Fibroblast of skin of left biceps (primary cell): ENCODE results near the gene CLDN17.

Source experiments
- DNase-seq, 2 experiments: peaks; one replicate each; pipeline ENCODE4 v3.0.0-alpha.2; 2013; ENCODE audit warnings: low read depth in 2 of 2

The CLDN17 gene, protein sequence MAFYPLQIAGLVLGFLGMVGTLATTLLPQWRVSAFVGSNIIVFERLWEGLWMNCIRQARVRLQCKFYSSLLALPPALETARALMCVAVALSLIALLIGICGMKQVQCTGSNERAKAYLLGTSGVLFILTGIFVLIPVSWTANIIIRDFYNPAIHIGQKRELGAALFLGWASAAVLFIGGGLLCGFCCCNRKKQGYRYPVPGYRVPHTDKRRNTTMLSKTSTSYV

DNA sequence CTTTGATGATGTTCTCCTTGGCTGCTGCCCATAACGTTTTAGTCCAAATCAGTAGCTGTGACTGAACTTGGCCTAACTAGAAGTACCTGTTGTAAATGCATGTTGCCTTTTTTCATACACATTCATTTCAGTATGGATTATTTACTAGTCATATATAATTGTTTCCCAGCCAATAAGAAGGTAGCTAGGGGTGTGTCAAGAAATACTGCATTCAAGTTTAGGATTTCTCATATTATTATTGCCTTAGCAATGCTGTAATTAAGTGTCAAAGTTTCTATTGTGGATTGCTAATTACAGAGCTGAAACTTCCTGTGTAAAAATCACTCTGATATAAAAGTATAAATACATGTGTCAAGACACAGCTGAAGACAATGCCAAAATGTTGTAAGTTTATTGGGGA is at the start of gene CLDN17:
TSS of gene CLDN17 (minus strand) at position 101 of the 400 bp plus-strand sequence. CDS start 188 bp downstream, outside the sequence.
- DNase-seq = no peak

DNA sequence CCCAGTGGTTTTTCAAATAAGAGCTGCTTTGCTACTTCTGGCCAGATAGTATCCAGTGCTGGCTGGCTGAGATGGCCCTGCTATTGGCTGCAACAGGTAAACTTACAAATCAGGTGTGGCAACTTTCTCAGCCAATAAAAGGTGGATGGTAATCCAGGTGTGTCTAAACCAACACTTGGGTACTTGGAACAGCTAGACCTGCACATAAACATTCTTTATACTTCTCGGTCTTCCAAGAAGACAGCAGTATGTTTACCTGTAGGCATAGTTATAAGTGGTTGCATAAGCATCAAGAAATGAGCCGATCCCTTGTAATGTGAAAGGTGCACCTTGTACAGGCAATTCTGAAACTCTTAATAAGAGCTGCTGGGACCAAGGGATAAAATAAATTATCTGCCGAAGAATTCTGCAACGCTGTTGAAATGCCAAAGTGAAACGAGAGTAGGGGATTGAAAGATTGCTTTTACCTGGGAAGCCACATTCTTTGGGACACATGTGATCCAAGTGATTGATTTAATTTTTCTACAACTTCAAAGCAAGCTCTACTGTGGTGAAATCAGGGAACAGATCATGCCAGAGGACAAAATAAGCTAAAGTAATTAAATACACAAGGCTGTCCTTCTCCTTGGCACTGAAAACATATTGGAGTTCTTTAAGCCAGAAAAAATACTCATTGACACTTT is 49.6 kb upstream of the CLDN17 start, which contains the start of gene CLDN8:
TSS of gene CLDN8 (minus strand) at position 57 of the 683 bp plus-strand sequence. CDS start 172 bp downstream, outside the sequence.
- DNase-seq = no peak

DNA sequence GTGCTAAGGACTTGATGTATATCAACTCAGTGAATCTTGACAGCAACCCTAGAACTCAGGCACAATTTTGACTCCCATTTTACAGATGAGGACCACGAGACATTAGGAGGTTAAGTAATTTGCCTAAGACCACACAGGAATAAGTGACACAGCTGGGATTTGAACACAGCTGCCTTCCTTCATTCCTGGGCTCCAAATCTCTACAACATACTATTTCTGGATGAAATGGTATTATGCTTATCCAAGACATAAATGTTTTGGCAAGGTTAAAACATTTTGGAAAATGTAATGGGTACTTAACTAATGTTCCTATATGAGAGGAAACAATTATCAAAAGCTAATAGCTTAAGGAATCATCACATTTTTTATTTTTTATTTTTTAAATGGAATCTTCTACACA is 44.5 kb upstream of the CLDN17 start:
- no peak for DNase-seq

DNA sequence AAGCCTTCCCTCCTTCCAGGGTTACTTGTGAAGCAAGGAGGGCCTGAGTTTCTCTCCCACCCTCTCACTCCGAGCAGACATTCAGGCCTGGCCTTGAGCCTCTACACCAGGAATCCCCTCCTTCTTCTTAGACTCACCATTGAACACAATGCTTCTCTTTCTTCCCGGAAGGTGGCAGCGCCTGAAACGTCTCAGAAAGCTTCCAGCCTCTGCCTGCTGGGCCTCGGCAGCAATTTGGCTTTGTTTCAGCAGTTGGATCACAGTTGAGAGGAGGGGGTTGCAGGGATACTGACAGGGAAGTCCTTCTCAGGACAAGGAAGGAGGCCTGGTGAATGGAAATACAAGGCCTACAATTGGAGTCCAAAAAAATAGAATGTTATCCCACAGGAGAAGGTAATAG is 43.0 kb upstream of the CLDN17 start:
- no peak for DNase-seq

DNA sequence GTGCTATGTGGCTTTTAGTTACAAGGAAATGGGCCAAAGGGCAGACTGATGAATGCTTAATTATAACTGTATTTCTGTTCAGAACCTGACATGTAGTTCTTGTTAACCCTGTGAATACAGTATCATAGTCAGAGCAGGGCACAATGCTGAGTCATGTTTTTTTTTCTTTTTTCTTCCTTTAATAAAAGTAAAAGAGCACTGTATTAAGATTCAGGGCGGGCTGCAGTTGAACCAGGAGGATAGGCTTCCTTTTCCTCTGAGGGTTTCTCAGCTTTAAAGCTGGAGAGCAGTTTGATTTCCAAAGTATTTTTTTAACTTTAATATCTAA is 40.6 kb upstream of the CLDN17 start:
- no peak for DNase-seq

DNA sequence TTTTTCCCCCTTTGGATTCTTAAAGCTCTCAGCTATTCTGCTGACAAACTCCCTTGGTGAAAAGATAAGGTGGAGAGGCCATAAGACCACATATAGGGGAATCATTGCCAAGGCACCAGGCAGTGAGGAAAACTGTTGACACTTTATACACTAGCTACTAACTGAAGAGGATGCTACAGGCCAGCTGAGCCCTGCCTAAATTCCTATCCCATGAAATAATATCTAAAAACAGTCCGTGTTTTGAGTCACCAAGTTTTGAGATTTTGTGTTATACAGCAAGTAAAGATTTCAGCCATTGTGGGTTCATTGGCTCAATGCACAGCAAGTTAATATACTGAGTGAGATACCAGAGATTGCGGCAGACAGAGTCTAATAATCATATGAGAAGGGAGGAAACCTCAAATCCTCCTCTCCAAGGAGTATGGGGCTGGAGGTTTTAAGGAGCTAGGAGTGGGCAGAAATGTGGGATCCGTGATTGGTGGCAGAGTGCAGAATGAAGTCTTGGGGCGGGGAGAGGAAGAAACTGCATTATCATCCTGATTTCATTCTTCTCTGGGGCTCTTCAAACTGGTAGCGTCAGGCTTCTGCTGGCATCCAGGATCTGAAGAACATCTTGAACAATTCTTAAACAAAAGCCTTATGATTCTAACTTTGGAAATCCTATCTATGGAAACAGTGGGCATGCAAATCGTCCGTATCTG is 40.1 kb upstream of the CLDN17 start:
- DNase-seq = peak; percentile 3 to 19

DNA sequence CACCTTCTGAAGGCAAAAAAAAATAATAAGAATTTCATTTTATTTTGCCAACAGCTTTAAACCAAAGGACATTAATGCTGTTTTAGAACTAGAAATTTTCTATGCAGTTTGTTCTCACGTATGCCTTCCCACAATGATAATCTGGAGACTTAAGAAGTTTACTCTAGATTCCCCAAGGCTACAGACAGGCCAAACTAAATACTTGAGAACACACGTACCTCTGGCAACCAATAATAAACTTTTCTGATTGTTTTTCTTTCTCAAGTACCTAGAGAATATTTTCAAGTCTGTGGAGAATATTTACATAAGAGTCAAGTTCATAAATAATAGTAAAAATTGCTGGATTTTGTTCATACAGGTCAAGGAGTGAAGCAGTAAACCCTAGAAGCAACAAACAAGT is 33.4 kb upstream of the CLDN17 start:
- no peak for DNase-seq

DNA sequence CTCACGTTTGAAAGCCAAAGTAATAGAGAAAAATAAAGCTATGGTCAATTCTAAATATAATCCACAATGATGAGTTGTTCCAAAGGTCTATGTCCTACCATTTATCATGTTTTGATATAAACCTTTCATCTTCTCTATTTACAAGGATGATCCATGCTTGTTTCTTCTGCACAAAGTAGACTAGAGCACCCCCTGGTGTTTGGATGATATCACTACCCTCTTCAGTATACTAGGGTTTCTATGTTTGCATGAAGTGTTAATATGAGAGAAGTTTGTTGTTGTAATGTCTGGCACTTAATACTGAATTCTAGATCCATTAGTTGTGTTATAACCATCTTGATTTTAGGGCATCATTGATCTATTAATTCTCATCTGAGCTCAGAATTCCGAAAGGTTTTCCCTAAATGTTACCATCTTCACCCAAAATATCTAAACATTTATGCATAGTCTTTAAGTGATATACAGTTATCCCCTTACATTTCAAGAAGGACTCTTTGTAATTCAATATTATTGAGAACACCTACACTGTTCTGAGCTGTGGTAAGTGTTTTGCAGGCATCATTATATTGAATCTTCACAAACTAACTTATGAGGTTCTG is 28.2 kb upstream of the CLDN17 start:
- DNase-seq = no peak

DNA sequence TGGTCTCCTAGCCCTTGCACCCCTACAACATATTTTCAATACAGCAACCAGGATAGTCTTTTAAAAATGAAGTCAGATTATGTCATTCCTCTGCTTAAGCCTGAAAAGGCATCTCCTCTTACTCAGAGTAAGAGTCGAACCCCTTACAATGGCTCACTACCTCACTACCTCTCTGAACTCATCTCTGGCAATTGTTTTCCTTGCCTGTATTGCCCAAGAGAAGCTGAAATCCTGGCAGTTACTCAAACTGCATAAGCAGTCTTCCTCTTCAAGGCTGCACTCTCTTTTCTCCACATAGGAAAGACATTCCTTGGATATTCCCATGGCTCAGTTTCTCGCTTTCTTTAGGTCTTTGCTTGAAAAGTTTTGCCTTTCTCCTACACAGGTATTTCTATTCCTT is 26.6 kb upstream of the CLDN17 start:
- DNase-seq = no peak

DNA sequence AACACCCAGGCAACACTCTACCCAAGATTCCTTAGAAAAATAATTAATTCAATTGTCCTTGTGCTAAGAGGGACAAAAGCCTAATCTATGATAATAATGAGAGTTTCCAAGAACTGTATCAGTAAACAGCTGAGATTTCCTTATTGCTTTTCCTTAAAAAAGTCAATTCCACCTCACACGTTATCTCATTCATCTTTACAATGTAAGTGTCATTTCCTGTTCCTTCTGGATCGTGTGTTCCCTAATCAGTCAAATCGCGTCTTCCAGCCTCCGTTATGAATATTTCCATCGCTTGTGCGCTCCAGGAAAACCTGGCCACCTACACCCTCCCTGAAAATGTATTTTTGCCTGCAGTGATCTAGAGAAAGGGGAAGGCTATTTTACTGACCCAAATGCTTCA is 23.9 kb upstream of the CLDN17 start:
- no peak for DNase-seq

DNA sequence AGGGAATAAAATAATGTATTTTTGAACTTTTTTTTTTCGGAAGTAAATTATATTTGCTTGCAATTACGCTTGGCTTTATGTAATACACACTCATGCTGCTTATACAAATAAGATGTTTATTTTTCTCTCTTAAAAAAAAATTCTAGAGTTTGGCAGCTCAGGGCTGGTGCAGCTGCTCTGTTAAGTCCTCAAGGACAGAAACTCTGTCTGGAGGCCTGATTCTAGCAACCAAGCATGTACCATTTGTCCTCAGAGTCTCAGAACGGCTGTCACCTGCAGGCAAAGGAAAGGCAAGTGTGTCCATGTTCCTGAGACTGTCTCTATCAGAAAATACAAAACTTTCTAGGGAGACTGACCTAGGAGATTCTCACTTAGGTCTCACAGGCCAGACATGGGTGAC is 23.2 kb upstream of the CLDN17 start:
- no peak for DNase-seq

DNA sequence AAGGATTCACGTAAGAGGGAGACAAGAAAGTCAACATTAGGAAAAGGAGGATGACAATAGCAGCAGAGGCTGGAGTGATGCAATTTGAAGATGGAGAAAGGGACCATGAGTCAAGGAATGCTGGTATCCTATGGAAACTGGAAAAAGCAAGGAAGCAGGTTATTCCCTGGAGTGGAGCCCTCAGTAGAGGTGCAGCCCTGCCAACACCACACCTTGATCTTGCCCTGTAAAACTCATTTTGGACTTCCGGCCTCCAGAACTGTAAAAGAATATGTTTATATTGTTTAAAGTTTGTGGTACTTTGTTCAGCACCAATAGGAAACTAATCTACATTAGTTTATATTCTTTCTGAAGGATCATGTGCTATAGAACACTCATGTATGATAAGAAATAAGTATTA is 19.6 kb upstream of the CLDN17 start:
- DNase-seq = no peak

DNA sequence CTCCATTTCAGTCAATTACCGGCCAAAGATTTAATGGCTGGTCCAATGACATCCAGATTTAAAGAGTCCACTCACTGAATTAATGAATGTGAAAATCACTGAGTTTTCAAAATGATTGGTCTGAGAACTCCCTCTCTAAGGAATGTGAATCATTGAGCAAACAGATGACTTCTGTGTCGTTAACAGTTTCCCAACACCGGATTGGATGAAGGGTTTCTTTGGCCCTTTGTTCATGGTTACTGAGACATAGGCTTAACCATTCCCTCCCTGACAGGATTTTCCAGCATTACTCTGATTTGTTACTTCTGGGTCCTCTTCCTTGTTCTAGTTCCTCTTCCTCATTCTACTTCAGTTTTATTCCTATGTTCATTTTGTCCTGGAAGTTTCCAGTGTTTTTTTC is 1.5 kb upstream of the CLDN17 start:
- no peak for DNase-seq

DNA sequence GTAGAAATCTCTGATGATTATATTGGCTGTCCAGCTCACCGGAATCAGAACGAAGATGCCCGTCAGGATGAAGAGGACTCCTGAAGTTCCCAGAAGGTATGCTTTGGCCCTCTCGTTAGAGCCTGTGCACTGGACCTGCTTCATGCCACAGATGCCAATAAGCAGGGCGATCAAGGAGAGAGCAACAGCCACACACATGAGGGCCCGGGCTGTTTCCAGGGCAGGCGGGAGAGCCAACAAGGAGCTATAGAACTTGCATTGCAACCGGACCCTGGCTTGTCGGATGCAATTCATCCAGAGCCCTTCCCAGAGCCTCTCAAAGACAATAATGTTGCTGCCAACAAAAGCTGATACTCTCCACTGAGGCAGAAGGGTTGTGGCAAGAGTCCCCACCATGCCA is 434 bp downstream of the CLDN17 start:
- DNase-seq = no peak

DNA sequence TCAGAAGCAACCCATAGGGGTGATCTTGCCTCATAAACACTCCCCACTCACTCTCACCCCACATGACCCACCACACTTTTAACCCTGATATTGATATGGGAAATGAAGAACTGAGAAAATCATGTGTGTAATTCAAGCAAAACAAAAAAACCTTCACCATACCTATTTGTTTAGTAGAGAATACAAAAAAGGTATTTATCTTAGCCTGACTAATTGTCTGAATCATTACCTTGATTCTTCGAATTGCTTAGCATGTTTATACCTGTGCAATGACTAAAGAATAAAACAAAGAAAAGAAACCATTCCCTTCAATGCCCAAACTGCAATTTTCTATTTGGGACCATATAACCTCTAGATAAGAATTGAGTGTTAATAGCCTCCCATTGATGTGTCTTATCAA is 1.8 kb downstream of the CLDN17 start:
- no peak for DNase-seq

DNA sequence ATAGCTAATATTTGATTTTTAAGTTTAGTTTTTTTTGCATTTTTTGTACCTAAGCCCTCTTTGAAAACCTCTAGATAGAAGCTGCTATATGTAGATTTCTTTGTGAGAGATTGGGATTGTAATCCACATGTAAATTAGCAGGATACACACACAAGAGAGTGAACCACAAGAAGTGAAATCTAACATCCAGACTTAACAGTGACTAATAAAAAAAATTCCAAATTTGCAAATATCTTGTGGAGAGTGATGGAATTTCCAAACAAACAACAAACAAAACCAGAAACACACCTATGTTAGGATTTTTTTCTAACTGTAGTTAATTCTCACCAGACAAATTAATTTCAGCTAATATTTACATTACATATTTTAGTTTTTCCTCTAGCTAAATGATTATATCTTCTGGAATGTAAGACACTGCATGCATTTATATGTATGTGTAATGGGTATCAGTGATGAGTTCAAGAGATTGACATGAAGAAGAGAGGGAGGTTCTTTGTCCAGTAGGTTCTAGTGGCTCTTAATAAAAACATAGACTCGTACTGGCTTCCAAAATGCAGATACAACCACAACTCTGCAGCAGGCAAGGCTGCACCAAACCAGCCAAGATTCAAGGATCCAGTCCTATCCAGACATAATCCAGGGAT is 12.8 kb downstream of the CLDN17 start:
- DNase-seq = no peak

DNA sequence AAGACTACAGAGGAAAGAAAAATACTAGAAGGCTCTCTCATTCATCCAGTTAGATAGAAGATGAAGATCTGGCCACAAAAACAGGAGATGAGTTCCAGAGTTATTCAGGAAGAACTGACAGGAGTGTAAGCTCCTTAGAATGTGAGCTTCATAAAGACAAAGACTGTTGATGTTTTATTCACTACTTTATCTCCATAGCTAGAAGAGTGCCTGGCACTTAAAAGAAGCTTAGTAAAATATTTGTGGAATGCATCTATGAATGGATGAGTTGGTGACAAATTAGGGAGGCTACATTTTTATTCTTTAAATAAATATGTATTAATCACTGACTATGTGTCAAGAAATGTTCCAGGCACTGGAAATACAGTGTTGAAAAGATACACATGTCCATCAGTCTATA is 13.8 kb downstream of the CLDN17 start:
- DNase-seq = no peak

DNA sequence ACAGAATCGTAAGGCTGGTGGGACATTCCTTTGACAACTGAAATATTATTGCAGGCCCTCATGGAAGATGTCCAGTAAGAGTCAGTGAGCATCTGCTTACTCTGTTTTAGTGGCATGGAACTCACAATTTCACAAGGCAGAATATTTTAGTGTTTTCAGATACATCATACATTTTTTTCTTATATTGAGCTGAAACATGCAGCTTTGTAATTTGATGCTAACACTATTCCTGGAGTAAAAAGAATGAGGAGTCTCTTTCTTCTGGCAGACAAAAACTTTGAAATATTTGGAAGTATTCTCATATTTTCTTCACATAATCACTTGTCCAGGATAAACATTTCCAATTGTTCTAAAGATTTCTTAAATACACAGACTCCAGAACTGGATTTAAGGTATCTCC is 17.7 kb downstream of the CLDN17 start:
- DNase-seq = peak; percentile 0 to 1

DNA sequence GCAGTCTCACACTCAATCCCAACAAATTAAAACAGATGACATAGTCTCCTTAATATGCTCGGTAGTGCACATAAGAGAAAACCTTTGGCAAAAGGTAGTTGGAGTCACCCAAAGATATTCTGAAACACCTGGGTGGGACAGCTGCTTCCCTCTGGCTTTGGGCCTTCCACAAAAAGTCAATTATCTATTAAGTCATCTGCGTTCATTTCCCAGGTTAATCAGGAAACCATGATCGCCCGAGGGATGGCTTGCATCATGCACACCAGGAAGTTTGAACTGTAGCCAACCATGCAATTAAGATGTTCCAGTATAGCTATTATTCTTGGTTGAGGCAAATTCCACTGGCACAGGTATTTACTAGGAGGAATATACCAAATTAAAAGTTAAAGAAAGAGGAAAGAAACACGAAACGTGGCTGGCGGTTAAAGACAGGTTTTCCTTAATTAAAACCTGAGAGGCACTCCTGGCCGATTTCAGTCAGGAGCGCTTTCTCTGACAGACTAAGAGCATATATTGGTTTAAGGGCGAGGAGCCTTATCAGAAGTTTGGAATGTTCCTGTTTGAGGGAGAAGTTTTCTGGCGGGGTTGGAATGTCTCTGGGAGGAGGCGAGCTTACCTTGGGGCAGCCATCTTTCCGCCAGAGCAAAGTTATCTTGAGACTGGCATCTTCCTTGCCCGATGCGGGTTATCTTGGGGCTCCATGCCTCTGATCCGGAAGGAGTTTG is 19.9 kb downstream of the CLDN17 start:
- no peak for DNase-seq

DNA sequence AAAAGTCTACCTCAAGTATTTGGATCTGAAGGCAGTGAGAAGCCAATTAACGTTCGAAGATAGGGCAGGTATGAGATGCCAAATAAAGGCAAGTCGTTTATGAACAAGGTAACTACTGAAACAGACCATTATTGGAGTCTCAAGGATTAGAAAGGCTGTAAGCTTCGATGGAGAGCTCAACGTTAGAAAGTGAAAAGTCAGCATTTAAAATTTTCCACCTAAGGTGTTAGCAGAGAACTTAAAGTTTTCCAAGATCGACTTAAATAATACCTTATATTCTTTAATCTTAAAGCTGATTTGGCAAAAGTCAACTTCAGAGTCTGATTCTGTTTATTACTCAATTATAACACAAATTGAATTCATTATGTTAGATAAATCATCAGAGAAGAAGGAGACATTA is 28.1 kb downstream of the CLDN17 start:
- DNase-seq = no peak

DNA sequence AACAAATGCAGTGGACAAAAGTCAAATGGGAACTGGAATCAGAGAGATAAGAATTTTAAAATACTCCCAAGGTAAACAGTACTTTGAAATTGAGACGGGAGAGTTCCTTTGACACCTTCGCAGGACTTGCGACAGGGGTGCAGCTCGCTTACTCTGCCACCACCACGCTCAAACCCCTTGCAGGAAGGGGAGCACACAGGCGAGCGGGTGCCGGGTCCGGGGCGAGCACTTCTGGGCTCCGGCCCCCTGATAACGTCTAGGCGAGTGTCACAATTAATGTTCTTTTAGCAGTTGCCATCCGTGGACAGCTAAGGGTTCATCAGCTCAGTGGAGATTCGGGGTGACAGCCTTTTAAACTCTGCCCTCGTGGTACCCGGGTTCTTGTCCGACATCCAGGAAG is 37.4 kb downstream of the CLDN17 start:
- no peak for DNase-seq

DNA sequence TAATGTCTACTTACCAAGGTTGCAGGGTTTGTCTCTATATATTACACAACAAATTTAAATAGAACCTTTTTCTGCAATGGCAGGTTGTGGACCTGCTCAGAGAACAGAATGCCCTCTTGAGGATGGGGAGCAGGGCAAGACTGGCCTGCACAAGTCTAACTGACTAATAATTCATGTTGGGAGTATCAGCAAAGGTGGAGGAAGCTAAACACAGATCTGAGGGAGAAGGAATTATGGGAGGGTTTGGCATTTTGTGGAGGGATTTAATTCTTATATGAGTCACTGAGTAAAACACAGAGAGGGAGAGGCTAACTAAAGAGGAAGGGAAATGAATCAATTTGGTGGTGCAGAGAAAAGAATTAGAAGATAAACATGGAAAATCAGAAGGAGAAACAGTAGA is 40.0 kb downstream of the CLDN17 start:
- no peak for DNase-seq
